Choroid plexus epithelial cell (primary cell): ENCODE results near the gene CEACAM1.

Experiments
- DNase-seq: peaks from one replicate; pipeline ENCODE4 v3.0.0-alpha.2; 2010; ENCODE audit warnings: low read depth
- H3K4me3 ChIP-seq: 2 replicates; pipeline ENCODE4 v1.5.1; 2011; ENCODE audit warnings: low read depth, mild to moderate bottlenecking, control low read depth, low read length, moderate library complexity
- TF ChIP-seq, protein P1 (sequence below): conservative IDR thresholded peaks from 2 replicates; pipeline ENCODE4 v1.5.1; 2011; ENCODE audit warnings: low read depth, mild to moderate bottlenecking, control low read depth, inconsistent platforms, low read length, moderate library complexity

Gene CEACAM1

DNA sequence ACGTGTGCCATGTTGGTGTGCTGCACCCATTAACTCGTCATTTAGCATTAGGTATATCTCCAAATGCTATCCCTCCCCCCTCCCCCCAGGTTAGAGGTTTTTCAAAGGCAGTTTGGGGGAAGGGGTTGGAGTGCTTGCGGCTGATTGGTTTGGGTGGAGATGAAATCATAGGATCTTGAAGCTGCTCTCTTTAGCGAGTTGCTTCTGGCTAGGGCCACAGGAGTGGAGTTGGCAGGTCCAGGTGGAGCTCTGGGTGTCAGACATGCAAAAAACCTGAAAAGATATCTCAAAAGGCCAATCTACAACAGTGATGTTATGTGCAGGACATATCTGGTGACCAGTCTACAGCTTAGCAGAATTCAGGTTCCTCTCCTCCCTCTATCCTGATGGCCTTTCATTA is 52.9 kb downstream of the CEACAM1 start:
- H3K4me3 ChIP-seq, result no peak overlapping the region
- DNase-seq, result no peak
- TF ChIP-seq, protein P1, sequence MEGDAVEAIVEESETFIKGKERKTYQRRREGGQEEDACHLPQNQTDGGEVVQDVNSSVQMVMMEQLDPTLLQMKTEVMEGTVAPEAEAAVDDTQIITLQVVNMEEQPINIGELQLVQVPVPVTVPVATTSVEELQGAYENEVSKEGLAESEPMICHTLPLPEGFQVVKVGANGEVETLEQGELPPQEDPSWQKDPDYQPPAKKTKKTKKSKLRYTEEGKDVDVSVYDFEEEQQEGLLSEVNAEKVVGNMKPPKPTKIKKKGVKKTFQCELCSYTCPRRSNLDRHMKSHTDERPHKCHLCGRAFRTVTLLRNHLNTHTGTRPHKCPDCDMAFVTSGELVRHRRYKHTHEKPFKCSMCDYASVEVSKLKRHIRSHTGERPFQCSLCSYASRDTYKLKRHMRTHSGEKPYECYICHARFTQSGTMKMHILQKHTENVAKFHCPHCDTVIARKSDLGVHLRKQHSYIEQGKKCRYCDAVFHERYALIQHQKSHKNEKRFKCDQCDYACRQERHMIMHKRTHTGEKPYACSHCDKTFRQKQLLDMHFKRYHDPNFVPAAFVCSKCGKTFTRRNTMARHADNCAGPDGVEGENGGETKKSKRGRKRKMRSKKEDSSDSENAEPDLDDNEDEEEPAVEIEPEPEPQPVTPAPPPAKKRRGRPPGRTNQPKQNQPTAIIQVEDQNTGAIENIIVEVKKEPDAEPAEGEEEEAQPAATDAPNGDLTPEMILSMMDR, result no peak

DNA sequence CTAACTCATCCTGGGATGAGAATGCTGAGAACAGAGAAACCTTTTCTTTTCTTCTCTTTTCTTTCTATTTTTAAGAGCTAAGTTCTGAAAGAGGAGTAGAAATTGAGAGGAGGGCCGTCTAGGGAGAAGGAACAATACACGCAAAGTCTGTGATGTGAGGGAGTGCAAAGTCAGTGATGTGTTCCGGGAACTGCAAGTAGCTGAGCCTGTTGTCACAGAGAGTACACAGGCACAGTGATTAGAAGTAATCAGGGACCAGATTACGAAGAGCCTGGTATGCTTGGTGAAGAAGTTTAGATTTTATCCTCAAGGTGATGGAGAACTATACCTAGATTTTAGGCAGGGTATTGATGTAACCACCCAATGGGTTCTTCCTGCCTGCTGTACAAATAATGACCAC is 53.5 kb downstream of the CEACAM1 start:
- H3K4me3 ChIP-seq, result no peak overlapping the region
- DNase-seq, result no peak
- TF ChIP-seq, protein P1, result no peak

DNA sequence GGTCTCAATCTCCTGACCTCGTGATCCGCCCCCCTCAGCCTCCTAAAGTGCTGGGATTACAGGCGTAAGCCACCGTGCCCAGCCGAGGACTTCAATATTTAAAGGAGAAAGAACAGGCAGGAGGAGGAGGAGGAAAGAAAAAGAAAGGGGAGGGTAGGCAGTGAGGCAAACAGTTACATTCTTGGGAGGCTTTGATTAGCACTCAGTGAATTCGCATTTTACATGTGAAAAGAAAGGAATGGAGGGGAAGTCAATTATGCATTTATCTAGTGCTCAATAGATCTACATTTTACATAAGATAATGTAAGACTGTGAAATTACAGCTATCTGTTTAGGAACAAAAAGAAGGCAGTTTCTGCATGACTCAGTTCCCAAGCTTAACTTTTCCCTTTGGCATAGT is 54.6 kb downstream of the CEACAM1 start:
- no peak for DNase-seq
- TF ChIP-seq, protein P1, result no peak
- no peak overlapping the region for H3K4me3 ChIP-seq

DNA sequence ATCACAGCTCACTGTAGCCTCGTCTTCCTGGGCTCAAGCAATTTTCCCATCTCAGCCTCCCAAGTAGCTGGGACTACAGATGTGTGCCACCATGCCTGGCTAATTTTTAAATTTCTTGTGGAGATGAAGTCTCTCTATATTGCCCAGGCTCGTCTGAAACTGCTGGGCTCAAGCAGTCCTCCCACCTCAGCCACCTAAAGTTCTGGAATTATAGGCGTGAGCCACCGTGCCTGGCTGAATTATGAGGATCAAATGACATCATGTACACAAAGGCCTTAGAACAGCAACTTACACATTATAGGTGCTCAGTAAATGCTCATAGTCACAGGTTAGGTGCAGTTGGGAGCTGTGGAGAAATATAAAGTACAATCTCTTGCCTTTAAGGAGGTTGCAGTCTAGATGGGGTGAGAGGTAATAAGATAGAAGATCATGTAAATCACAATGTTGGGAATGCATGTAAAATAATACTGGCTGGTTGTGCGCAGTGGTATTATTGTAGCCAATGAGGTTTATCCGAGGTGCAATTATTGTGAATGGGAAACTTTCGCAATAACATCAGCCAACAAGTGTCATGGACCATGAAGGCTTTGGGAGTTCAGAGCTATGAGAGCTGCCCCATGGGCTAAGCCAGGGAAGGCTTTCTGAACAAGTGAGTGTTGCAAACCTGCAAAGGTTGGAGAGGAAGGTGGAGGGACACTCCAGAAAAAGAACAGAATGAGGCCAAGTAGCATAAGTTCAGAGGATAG is 55.7 kb downstream of the CEACAM1 start:
- TF ChIP-seq, protein P1, result no peak
- DNase-seq, result no peak
- H3K4me3 ChIP-seq, result no peak overlapping the region

DNA sequence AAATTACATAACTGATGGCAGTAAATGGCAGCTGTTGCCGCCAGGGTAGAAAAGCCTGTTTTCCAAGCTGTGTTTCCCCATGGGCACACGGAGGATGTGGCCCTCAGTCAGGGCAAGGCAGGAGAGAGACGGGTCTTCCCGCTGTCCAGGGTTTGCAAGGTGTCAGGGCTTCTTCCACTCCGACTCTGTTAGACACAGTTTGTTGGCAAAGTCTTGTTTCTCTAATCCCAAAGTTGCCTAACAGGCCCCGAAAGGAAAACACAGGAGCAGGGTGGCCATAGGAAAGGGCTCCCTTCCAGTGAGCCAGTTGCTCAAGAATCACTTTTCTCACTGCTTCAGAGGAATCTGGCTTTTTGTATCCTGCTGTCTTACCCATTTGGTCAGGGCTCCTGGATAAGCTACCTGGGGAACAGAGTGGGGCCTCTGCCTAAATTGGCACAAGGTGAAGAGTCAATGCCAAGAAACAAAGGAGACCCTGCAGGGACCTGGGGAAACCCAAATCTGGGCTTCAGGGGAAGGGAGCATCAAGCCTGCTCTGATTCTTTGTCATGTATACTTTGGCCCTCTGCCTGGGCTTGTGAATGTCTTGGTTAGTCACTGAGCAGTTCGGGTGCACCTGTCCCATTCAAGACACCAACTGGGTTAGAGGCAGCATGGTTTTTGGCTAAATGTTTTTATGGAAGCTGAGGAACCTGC is 56.6 kb downstream of the CEACAM1 start:
- TF ChIP-seq, protein P1, result no peak
- no peak overlapping the region for H3K4me3 ChIP-seq
- DNase-seq, result no peak

DNA sequence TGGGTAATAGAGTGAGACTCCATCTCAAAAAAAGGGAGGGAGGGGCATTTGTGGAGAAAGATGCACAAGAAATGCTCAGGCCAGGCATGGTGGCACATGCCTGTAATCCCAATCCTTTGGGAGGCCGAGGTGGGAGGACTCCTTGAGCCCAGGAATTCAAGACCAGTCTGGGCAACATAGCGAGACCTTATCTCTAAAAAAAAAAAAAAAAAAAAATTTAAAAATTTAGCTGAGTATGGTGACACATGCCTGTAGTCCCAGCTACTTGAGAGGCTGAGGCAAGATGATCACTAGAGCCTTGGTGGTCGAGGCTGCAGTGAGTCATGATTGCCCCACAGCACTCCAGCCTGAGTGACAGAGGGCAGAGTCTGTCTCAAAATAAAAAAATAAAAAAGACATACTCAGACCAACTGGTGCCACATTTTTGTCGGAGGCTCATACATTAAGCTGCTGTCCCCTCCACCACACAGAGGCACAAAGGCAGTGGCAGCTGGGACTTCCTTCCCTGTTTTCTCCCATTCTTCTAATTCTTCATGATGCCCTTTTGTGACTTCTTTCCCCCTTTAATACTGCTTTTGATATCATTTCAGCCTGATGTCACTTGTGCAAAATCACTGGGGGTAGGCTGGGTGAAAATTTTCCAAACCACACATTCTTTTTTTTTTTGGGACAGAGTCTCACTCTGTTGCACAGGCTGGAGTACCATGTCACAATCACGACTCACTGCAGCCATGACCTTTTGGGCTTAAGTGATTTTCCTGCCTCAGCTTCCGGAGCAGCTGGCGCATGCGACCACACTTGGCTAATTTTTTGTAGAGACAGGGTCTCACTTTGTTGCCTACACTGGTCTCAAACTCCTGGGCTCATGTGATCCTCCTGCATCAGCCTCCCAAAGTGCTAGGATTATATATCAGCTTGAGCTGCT is 58.7 kb downstream of the CEACAM1 start:
- H3K4me3 ChIP-seq, result no peak overlapping the region
- TF ChIP-seq, protein P1, result no peak
- DNase-seq, result no peak
